Panc1 (cell line): ENCODE data around the gene SLC25A42.

ENCODE experiments used
- POLR2AphosphoS5 ChIP-seq: IDR thresholded peaks from 2 replicates; pipeline ENCODE4 v1.6.1; 2012; ENCODE audit warnings: mild to moderate bottlenecking, low read depth, low read length, moderate library complexity
- SIN3A ChIP-seq: IDR thresholded peaks from 2 replicates; pipeline ENCODE4 v1.6.1; 2012; ENCODE audit warnings: low read depth, mild to moderate bottlenecking, low read length, moderate library complexity, borderline replicate concordance; ENCODE audit not compliant: insufficient read depth
- TF ChIP-seq, protein P1 (sequence below), 2 experiments: IDR thresholded peaks; 2 replicates each; pipeline ENCODE4 v1.6.1; 2011 to 2012; ENCODE audit warnings: low read depth in 2 of 2, control low read depth in 1 of 2, low read length in 1 of 2, mild to moderate bottlenecking in 1 of 2, moderate library complexity in 1 of 2; ENCODE audit not compliant: insufficient read depth in 1 of 2
- TF ChIP-seq, protein P2 (sequence below): fragments of 450-650 bp; IDR thresholded peaks from 2 replicates; pipeline ENCODE4 v1.5.1; 2017; ENCODE audit warnings: mild to moderate bottlenecking

DNA sequence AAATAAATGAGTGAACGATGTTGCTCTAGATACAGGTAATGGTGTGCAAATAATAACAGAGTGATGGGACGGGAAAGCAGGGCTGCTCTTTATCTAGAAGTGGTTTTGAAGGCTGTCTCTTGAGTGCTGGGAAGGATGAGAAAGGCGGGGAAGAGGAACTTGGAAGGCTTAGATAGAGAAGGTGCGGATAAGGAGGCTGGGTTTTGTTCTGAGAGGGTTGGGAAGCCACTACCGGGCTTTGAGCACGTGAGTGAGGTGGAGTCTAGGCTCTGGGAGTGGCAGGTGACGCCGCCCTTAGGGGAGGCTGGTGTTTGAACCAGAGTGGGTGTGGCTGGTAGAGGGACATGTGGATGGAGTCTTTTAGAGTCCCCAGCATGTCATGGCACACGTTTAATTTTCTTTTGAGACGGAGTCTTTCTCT, 29.6 kb upstream of the SLC25A42 start:
- TF ChIP-seq, protein P1, sequence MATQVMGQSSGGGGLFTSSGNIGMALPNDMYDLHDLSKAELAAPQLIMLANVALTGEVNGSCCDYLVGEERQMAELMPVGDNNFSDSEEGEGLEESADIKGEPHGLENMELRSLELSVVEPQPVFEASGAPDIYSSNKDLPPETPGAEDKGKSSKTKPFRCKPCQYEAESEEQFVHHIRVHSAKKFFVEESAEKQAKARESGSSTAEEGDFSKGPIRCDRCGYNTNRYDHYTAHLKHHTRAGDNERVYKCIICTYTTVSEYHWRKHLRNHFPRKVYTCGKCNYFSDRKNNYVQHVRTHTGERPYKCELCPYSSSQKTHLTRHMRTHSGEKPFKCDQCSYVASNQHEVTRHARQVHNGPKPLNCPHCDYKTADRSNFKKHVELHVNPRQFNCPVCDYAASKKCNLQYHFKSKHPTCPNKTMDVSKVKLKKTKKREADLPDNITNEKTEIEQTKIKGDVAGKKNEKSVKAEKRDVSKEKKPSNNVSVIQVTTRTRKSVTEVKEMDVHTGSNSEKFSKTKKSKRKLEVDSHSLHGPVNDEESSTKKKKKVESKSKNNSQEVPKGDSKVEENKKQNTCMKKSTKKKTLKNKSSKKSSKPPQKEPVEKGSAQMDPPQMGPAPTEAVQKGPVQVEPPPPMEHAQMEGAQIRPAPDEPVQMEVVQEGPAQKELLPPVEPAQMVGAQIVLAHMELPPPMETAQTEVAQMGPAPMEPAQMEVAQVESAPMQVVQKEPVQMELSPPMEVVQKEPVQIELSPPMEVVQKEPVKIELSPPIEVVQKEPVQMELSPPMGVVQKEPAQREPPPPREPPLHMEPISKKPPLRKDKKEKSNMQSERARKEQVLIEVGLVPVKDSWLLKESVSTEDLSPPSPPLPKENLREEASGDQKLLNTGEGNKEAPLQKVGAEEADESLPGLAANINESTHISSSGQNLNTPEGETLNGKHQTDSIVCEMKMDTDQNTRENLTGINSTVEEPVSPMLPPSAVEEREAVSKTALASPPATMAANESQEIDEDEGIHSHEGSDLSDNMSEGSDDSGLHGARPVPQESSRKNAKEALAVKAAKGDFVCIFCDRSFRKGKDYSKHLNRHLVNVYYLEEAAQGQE (IDR thresholded peaks at IDR 0.05; ENCODE audit: insufficient read depth in 1 of 2, low read depth in 2 of 2, low read length in 1 of 2), result no peak
- TF ChIP-seq, protein P2, sequence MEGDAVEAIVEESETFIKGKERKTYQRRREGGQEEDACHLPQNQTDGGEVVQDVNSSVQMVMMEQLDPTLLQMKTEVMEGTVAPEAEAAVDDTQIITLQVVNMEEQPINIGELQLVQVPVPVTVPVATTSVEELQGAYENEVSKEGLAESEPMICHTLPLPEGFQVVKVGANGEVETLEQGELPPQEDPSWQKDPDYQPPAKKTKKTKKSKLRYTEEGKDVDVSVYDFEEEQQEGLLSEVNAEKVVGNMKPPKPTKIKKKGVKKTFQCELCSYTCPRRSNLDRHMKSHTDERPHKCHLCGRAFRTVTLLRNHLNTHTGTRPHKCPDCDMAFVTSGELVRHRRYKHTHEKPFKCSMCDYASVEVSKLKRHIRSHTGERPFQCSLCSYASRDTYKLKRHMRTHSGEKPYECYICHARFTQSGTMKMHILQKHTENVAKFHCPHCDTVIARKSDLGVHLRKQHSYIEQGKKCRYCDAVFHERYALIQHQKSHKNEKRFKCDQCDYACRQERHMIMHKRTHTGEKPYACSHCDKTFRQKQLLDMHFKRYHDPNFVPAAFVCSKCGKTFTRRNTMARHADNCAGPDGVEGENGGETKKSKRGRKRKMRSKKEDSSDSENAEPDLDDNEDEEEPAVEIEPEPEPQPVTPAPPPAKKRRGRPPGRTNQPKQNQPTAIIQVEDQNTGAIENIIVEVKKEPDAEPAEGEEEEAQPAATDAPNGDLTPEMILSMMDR, result no peak
- TF ChIP-seq POLR2AphosphoS5 (no peak), SIN3A (no peak)
